Panc1 (cell line): ENCODE measurements around the gene TFDP2. TPM values are rescaled to one million over a fixed set of nuclear protein-coding genes. Genes with fewer than 3 reads are reported as not detected.

ENCODE experiments used
- ATAC-seq: fragments of 200-7000 bp; cut with Tn5 transposase; 2 replicates; pipeline ENCODE4 v1.9.1; 2020; ENCODE audit warnings: mild to moderate bottlenecking, moderate library complexity
- BruUV-seq: library from RNA; stranded (reverse); fragments of 400-500 nt; replicated peaks from 2 replicates; lab custom pipeline; 2021; lab: Mats Ljungman, UMichigan
- CTCF ChIA-PET: fragments of 300-600 bp; sonication (Branson Sonifier 250); formaldehyde crosslinking; loops from one replicate; lab custom pipeline; 2022; ENCODE audit warnings: antibody characterized with exemption; lab: Charles Lee
- POLR2A ChIA-PET: fragments of 300-600 bp; sonication (Branson Sonifier 250); formaldehyde crosslinking; loops from one replicate; lab custom pipeline; 2022; ENCODE audit warnings: antibody characterized with exemption; lab: Charles Lee
- DNase-seq: peaks from one replicate; pipeline ENCODE4 v3.0.0-alpha.2; 2010; ENCODE audit warnings: low read depth, low spot score
- H3K27ac ChIP-seq: 2 replicates; pipeline ENCODE4 v1.5.1; 2011; ENCODE audit warnings: mild to moderate bottlenecking, low read length, inconsistent platforms
- H3K27me3 ChIP-seq: fragments of 200-500 bp; sonication (Bioruptor generic); 2 replicates; pipeline ENCODE4 v1.6.0; 2014; ENCODE audit warnings: low read length, inconsistent platforms; ENCODE audit not compliant: control insufficient read depth, insufficient read depth
- H3K36me3 ChIP-seq: fragments of 200-500 bp; sonication (Bioruptor generic); 2 replicates; pipeline ENCODE4 v1.5.1; 2014; ENCODE audit warnings: inconsistent platforms, mild to moderate bottlenecking, low read length, moderate library complexity; ENCODE audit not compliant: control insufficient read depth, insufficient read depth
- H3K4me1 ChIP-seq: 2 replicates; pipeline ENCODE4 v1.5.1; 2011; ENCODE audit warnings: inconsistent platforms, mild to moderate bottlenecking, low read length, moderate library complexity; ENCODE audit not compliant: control insufficient read depth, insufficient read depth
- H3K4me3 ChIP-seq, 2 experiments: 2 replicates each; pipeline ENCODE4 v1.5.1; 2011 to 2012; ENCODE audit warnings: low read depth in 2 of 2, low read length in 2 of 2, mild to moderate bottlenecking in 2 of 2, inconsistent platforms in 1 of 2, moderate library complexity in 1 of 2
- H3K9me3 ChIP-seq: fragments of 200-500 bp; sonication (Bioruptor generic); 2 replicates; pipeline ENCODE4 v1.5.1; 2014; ENCODE audit warnings: low read depth, mild to moderate bottlenecking, inconsistent platforms, low read length, moderate library complexity; ENCODE audit not compliant: control insufficient read depth, insufficient read depth
- POLR2AphosphoS5 ChIP-seq: IDR thresholded peaks from 2 replicates; pipeline ENCODE4 v1.6.1; 2012; ENCODE audit warnings: mild to moderate bottlenecking, low read depth, low read length, moderate library complexity
- SIN3A ChIP-seq: IDR thresholded peaks from 2 replicates; pipeline ENCODE4 v1.6.1; 2012; ENCODE audit warnings: low read depth, mild to moderate bottlenecking, low read length, moderate library complexity, borderline replicate concordance; ENCODE audit not compliant: insufficient read depth
- TCF7L2 ChIP-seq: IDR thresholded peaks from 2 replicates; pipeline ENCODE4 v1.6.1; 2011; ENCODE audit warnings: mild to moderate bottlenecking, low read depth, low read length, inconsistent platforms
- in situ Hi-C: cut with HindIII; loops from 2 replicates; pipeline ENCODE4 v1.10.0; 2016; ENCODE audit warnings: low sequenced_read_pairs, low pct_unique_long_range_greater_than_20kb
- intact Hi-C: fragments of 100-400 bp; cut with micrococcal nuclease; formaldehyde crosslinking; loops from one replicate; pipeline ENCODE4 v1.10.0; 2022; ENCODE audit not compliant: unreplicated experiment
- total RNA-seq: library from RNA; stranded (reverse); gene quantifications from one replicate; pipeline ENCODE4 v1.2.1, GENCODE V29; 2021; ENCODE audit not compliant: unreplicated experiment
- TF ChIP-seq, protein P1 (sequence below), 2 experiments: IDR thresholded peaks; 2 replicates each; pipeline ENCODE4 v1.6.1; 2011 to 2012; ENCODE audit warnings: low read depth in 2 of 2, control low read depth in 1 of 2, low read length in 1 of 2, mild to moderate bottlenecking in 1 of 2, moderate library complexity in 1 of 2; ENCODE audit not compliant: insufficient read depth in 1 of 2
- TF ChIP-seq, protein P2 (sequence below): fragments of 450-650 bp; IDR thresholded peaks from 2 replicates; pipeline ENCODE4 v1.5.1; 2017; ENCODE audit warnings: mild to moderate bottlenecking

TFDP2 gene
- total RNA-seq, 1 experiment from 2014 or later: 66.3 TPM

DNA sequence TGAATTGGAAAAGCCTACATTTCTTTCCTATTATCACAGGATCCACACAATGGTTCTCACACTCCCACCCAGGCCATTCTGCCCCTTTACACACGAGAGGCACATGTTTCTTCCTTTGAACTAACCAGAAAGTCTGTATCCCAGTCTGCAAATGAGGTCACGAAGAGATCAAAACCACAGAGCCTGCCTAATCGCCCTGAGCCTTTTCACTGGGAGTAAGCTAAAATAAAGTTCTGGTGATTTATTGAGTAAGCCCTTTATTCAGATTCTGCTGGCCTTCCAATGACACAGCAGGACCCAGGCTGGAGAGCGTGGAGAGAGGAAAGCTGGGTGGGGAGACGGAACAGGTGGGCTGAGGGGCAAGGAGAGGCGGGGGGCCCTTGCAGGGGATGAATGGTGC, 194.2 kb downstream of the TFDP2 start:
- Histone ChIP-seq H3K27me3 (no peaks in the 10 kb centered on the region), H3K4me1 (peaks cover 15% of the 10 kb centered on the region), H3K27ac (no peak overlapping the region), H3K4me3 (no peak overlapping the region), H3K36me3 (no peaks in the 10 kb centered on the region; the same call in 1 of the 2 replicates), H3K9me3 (no peaks in the 10 kb centered on the region)
- in situ Hi-C loops (no loop called here), intact Hi-C loops (no loop called here)
- no peak for ATAC-seq
- DNase-seq: no peak
- ChIA-PET POLR2A (interaction anchor here (0.6 kb wide), 1 partner anchor 28 kb away, joined by 3 read pairs; no protein-coding TSS in a partner anchor), CTCF (no interaction called here)
- no TSS peak for BruUV-seq
- no peak for TF ChIP-seq TCF7L2

DNA sequence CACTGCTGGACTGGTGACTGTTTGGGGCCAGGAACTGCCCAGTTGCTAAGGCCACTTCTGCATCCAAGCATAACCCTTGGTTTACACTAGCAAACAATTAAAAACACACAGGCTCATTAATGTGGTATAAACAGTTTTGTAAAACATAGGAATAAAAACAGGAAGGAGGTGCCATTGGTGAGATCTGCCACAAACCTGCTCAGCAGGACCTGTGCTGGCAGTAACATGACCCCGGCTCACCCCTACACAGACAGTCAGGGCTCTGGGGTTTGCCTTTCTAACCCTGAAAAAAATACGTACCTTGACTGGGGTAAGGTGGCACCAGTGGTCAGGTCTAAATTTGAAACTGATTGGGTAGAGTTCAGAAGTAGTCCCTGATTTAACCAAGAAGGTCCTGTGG, 196.7 kb downstream of the TFDP2 start:
- Histone ChIP-seq H3K4me1 (peaks cover 8% of the 10 kb centered on the region), H3K36me3 (no peaks in the 10 kb centered on the region), H3K27me3 (no peaks in the 10 kb centered on the region), H3K9me3 (no peaks in the 10 kb centered on the region), H3K27ac (no peak overlapping the region), H3K4me3 (no peak overlapping the region)
- no peak for DNase-seq
- in situ Hi-C loops: no loop called here
- no peak for TF ChIP-seq SIN3A
- no peak for TF ChIP-seq POLR2AphosphoS5
- TF ChIP-seq, protein P1, sequence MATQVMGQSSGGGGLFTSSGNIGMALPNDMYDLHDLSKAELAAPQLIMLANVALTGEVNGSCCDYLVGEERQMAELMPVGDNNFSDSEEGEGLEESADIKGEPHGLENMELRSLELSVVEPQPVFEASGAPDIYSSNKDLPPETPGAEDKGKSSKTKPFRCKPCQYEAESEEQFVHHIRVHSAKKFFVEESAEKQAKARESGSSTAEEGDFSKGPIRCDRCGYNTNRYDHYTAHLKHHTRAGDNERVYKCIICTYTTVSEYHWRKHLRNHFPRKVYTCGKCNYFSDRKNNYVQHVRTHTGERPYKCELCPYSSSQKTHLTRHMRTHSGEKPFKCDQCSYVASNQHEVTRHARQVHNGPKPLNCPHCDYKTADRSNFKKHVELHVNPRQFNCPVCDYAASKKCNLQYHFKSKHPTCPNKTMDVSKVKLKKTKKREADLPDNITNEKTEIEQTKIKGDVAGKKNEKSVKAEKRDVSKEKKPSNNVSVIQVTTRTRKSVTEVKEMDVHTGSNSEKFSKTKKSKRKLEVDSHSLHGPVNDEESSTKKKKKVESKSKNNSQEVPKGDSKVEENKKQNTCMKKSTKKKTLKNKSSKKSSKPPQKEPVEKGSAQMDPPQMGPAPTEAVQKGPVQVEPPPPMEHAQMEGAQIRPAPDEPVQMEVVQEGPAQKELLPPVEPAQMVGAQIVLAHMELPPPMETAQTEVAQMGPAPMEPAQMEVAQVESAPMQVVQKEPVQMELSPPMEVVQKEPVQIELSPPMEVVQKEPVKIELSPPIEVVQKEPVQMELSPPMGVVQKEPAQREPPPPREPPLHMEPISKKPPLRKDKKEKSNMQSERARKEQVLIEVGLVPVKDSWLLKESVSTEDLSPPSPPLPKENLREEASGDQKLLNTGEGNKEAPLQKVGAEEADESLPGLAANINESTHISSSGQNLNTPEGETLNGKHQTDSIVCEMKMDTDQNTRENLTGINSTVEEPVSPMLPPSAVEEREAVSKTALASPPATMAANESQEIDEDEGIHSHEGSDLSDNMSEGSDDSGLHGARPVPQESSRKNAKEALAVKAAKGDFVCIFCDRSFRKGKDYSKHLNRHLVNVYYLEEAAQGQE (IDR thresholded peaks at IDR 0.05; ENCODE audit: insufficient read depth in 1 of 2, low read depth in 2 of 2, low read length in 1 of 2): no peak
- TF ChIP-seq TCF7L2: no peak
- TF ChIP-seq, protein P2, sequence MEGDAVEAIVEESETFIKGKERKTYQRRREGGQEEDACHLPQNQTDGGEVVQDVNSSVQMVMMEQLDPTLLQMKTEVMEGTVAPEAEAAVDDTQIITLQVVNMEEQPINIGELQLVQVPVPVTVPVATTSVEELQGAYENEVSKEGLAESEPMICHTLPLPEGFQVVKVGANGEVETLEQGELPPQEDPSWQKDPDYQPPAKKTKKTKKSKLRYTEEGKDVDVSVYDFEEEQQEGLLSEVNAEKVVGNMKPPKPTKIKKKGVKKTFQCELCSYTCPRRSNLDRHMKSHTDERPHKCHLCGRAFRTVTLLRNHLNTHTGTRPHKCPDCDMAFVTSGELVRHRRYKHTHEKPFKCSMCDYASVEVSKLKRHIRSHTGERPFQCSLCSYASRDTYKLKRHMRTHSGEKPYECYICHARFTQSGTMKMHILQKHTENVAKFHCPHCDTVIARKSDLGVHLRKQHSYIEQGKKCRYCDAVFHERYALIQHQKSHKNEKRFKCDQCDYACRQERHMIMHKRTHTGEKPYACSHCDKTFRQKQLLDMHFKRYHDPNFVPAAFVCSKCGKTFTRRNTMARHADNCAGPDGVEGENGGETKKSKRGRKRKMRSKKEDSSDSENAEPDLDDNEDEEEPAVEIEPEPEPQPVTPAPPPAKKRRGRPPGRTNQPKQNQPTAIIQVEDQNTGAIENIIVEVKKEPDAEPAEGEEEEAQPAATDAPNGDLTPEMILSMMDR: no peak
- no TSS peak for BruUV-seq
- CTCF ChIA-PET: interaction anchor here (0.6 kb wide), 1 partner anchor 410 kb away, joined by 9 read pairs; no protein-coding TSS in a partner anchor
- ATAC-seq: 0 out of 2 replicates have a peak, but pooled peaks have one; percentile 39
- intact Hi-C loops: no loop called here
- POLR2A ChIA-PET: no interaction called here
